ENCODE data around the gene RCC2. TPM values are rescaled to one million over a fixed set of nuclear protein-coding genes. Genes with fewer than 3 reads are reported as not detected.
"Not testable (repeated sequence)": the region's sequence is repeated elsewhere in the genome, so short reads cannot be mapped to it uniquely, and the experiment has no call there.

Gene RCC2
- total RNA-seq, 2 donors from 2014 or later, result 240 to 325 TPM

DNA sequence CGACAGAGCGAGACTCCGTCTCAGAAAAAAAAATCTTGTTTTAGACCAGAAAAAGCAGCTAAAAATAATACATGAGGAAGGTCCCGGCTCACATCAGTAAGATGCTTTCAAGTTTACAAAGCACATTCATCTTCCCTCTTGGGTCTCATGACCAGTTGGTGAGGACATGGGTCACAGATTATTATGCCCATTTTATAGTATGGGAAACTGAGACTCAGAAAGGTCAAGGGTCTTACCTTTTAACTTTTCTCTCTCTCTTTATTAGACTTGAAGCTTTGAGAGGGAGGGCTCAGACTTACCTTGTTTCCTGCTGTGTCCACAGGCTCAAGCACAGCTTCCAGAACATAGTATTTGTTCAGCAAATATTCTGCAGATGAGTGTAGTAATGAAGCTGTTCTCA lies 13.2 kb upstream of the RCC2 start:
- H3K9ac ChIP-seq (ENCODE audit: extremely low read depth, low read length, poor library complexity, severe bottlenecking), result no peak overlapping the region
- H3K36me3 Mint-ChIP-seq (ENCODE audit: low read depth), result no peaks in the 10 kb centered on the region
- no peaks in the 10 kb centered on the region for H3K4me1 Mint-ChIP-seq
- 96 to 98% methylated on average over 4 of the region's 4 CpGs for WGBS, 2 experiments (ENCODE audit: insufficient coverage in 1 of 2, insufficient read length in 1 of 2)
- no peak overlapping the region for H3K4me3 ChIP-seq (ENCODE audit: low read length)
- no peaks in the 10 kb centered on the region for H3K27me3 ChIP-seq (ENCODE audit: control insufficient read depth, insufficient read depth, low read length, poor library complexity, severe bottlenecking)
- H3K9me3 Mint-ChIP-seq, result no peaks in the 10 kb centered on the region
- no peaks in the 10 kb centered on the region for H3K9me3 ChIP-seq (ENCODE audit: control insufficient read depth, low read length)
- no peaks in the 10 kb centered on the region for H3K36me3 ChIP-seq (ENCODE audit: control insufficient read depth, insufficient read depth, low read length)
- no peak overlapping the region for H3K27ac Mint-ChIP-seq
- no peaks in the 10 kb centered on the region for H3K27me3 Mint-ChIP-seq (ENCODE audit: insufficient read depth)
- TF ChIP-seq, protein P1, sequence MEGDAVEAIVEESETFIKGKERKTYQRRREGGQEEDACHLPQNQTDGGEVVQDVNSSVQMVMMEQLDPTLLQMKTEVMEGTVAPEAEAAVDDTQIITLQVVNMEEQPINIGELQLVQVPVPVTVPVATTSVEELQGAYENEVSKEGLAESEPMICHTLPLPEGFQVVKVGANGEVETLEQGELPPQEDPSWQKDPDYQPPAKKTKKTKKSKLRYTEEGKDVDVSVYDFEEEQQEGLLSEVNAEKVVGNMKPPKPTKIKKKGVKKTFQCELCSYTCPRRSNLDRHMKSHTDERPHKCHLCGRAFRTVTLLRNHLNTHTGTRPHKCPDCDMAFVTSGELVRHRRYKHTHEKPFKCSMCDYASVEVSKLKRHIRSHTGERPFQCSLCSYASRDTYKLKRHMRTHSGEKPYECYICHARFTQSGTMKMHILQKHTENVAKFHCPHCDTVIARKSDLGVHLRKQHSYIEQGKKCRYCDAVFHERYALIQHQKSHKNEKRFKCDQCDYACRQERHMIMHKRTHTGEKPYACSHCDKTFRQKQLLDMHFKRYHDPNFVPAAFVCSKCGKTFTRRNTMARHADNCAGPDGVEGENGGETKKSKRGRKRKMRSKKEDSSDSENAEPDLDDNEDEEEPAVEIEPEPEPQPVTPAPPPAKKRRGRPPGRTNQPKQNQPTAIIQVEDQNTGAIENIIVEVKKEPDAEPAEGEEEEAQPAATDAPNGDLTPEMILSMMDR (conservative IDR thresholded peaks at IDR 0.05), result no peak
- no peak overlapping the region for H3K27ac ChIP-seq (ENCODE audit: low read depth, low read length)
- no peak overlapping the region for H3K4me3 Mint-ChIP-seq
- DNase-seq, result no peak
- H3K4me1 ChIP-seq (ENCODE audit: control insufficient read depth, insufficient read depth, low read length), result no peaks in the 10 kb centered on the region

DNA sequence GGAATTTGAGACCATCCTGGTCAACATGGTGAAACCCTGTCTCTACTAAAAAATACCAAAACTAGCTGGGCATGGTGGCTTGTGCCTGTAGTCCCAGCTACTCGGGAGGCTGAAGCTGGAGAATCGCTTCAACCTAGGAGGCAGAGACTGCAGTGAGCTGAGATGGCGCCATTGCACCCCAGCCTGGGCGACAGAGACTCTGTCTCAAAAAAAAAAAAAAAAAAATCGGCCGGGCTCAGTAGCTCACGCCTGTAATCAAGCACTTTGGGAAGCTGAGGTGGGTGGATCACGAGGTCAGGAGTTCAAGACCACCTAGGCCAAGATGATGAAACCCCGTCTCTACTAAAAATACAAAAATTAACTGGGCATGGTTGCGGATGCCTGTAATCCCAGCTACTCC lies 12.7 kb upstream of the RCC2 start:
- WGBS, 2 experiments (ENCODE audit: insufficient coverage in 1 of 2, insufficient read length in 1 of 2), result 70 to 84% methylated on average over 2 to 10 of the region's 10 CpGs
- not testable (repeated sequence) for H3K9me3 Mint-ChIP-seq; H3K4me1 ChIP-seq (ENCODE audit: control insufficient read depth, insufficient read depth, low read length); H3K4me3 ChIP-seq (ENCODE audit: low read length); H3K36me3 ChIP-seq (ENCODE audit: control insufficient read depth, insufficient read depth, low read length); H3K27me3 ChIP-seq (ENCODE audit: control insufficient read depth, insufficient read depth, low read length, poor library complexity, severe bottlenecking); H3K9me3 ChIP-seq (ENCODE audit: control insufficient read depth, low read length); H3K27me3 Mint-ChIP-seq (ENCODE audit: insufficient read depth); H3K27ac ChIP-seq (ENCODE audit: low read depth, low read length); H3K36me3 Mint-ChIP-seq (ENCODE audit: low read depth); H3K27ac Mint-ChIP-seq; H3K4me1 Mint-ChIP-seq; H3K9ac ChIP-seq (ENCODE audit: extremely low read depth, low read length, poor library complexity, severe bottlenecking); H3K4me3 Mint-ChIP-seq
- peak; percentile 64 for DNase-seq
- TF ChIP-seq, protein P1 (conservative IDR thresholded peaks at IDR 0.05), result peak; percentile 29

DNA sequence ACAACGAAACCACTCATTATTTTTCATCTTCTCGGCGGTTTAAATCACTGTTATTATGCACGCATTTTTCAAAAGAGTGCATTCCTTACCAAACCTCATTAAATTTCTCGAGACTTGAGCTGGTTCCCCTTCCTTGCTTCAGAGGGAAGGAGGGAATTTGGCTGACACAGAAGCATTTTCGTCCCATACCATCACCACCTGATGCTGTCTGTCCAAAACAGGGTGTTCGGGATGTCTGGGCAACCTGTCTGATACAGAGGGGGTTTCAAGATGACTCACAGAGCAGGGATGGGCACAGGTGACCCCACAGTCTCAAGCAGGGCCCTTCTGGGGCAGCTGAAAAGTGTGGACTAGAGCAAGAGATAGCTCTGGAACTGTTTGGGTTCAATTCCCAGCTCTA lies 12.3 kb upstream of the RCC2 start:
- Histone ChIP-seq H3K36me3 (ENCODE audit: control insufficient read depth, insufficient read depth, low read length) (no peaks in the 10 kb centered on the region), H3K4me3 (ENCODE audit: low read length) (no peak overlapping the region), H3K27ac (ENCODE audit: low read depth, low read length) (no peak overlapping the region), H3K9me3 (ENCODE audit: control insufficient read depth, low read length) (no peaks in the 10 kb centered on the region), H3K27me3 (ENCODE audit: control insufficient read depth, insufficient read depth, low read length, poor library complexity, severe bottlenecking) (no peaks in the 10 kb centered on the region), H3K4me1 (ENCODE audit: control insufficient read depth, insufficient read depth, low read length) (no peaks in the 10 kb centered on the region), H3K9ac (ENCODE audit: extremely low read depth, low read length, poor library complexity, severe bottlenecking) (no peak overlapping the region)
- no peak for DNase-seq
- Mint-ChIP-seq H3K9me3 (no peaks in the 10 kb centered on the region), H3K4me3 (no peak overlapping the region), H3K4me1 (no peaks in the 10 kb centered on the region), H3K27me3 (ENCODE audit: insufficient read depth) (no peaks in the 10 kb centered on the region), H3K36me3 (ENCODE audit: low read depth) (no peaks in the 10 kb centered on the region), H3K27ac (peak overlapping the region; percentile 39)
- WGBS, 2 experiments (ENCODE audit: insufficient coverage in 1 of 2, insufficient read length in 1 of 2), result 87 to 91% methylated on average over 7 of the region's 7 CpGs
- TF ChIP-seq, protein P1 (conservative IDR thresholded peaks at IDR 0.05), result no peak
